Measurements from ENCODE around the gene PRSS27.

The PRSS27 gene

GRCh38 chr16:2720064-2720457 lies at the start of gene PRSS27:
Gene PRSS27 (minus strand): TSS chr16:2720224. CDS start chr16:2720160, 64 bp downstream.
- no peak for DNase-seq

GRCh38 chr16:2769675-2770056 lies 49.6 kb upstream of the PRSS27 start:
- no peak for DNase-seq

- DNase-seq = no peak
These were observed 49.1 kb upstream of the PRSS27 start for GRCh38 chr16:2769100-2769529.

GRCh38 chr16:2768403-2769089 lies 48.5 kb upstream of the PRSS27 start:
- no peak for DNase-seq

GRCh38 chr16:2767891-2768290 lies 47.9 kb upstream of the PRSS27 start:
- no peak for DNase-seq

GRCh38 chr16:2767140-2767731 lies 47.2 kb upstream of the PRSS27 start:
- no peak for DNase-seq

GRCh38 chr16:2766430-2767139 lies 46.6 kb upstream of the PRSS27 start:
- DNase-seq = no peak

GRCh38 chr16:2765462-2766404 lies 45.7 kb upstream of the PRSS27 start:
- no peak for DNase-seq

GRCh38 chr16:2764718-2765117 lies 44.7 kb upstream of the PRSS27 start:
- DNase-seq = no peak

GRCh38 chr16:2763173-2763572 lies 43.1 kb upstream of the PRSS27 start:
- no peak for DNase-seq

- no peak for DNase-seq
These were observed 42.7 kb upstream of the PRSS27 start for GRCh38 chr16:2762711-2763110.

- DNase-seq = no peak
These were observed 42.0 kb upstream of the PRSS27 start for GRCh38 chr16:2761886-2762583.

- DNase-seq = no peak
These were observed 41.4 kb upstream of the PRSS27 start for GRCh38 chr16:2761472-2761871.

- no peak for DNase-seq
These were observed 37.3 kb upstream of the PRSS27 start for GRCh38 chr16:2757344-2757743.

GRCh38 chr16:2756288-2757015 lies 36.4 kb upstream of the PRSS27 start:
- DNase-seq = no peak

GRCh38 chr16:2755158-2755557 lies 35.1 kb upstream of the PRSS27 start:
- no peak for DNase-seq

GRCh38 chr16:2753733-2754020 lies 33.7 kb upstream of the PRSS27 start:
- DNase-seq = no peak

GRCh38 chr16:2752850-2753732 lies 33.1 kb upstream of the PRSS27 start:
- DNase-seq = peak; percentile 64

GRCh38 chr16:2752035-2752849 lies 32.2 kb upstream of the PRSS27 start, which contains the start of gene SRRM2:
Gene SRRM2 (plus strand): TSS chr16:2752638. CDS start chr16:2756365, 3,727 bp downstream.
- peak; percentile 94 for DNase-seq

- no peak for DNase-seq
These were observed 31.6 kb upstream of the PRSS27 start for GRCh38 chr16:2751577-2752034.
